Liver (tissue), 9 donors: ENCODE results near the gene EHMT1. TPM values are rescaled to one million over a fixed set of nuclear protein-coding genes. Genes with fewer than 3 reads are reported as not detected.

ENCODE experiments used
- DNase-seq: peaks from one replicate; pipeline ENCODE4 v3.0.0-alpha.2; 2017; ENCODE audit warnings: low spot score
- H3K27ac ChIP-seq, 2 donors: one replicate each; pipeline ENCODE4 v1.7.0; 2013; ENCODE audit warnings: inconsistent platforms in 2 of 2, low read length in 2 of 2, control low read depth in 1 of 2, low read depth in 1 of 2, mild to moderate bottlenecking in 1 of 2
- H3K27me3 ChIP-seq, 4 donors: one replicate each; pipeline versions ENCODE4 v1.6.1 to v1.7.0; 2013; ENCODE audit warnings: low read length in 3 of 4, inconsistent platforms in 1 of 4, mild to moderate bottlenecking in 1 of 4, moderate library complexity in 1 of 4; ENCODE audit not compliant: control insufficient read depth in 4 of 4, insufficient read depth in 4 of 4
- H3K36me3 ChIP-seq, 4 donors: one replicate each; pipeline versions ENCODE4 v1.6.1 to v1.7.0; 2013; ENCODE audit warnings: low read length in 3 of 4, mild to moderate bottlenecking in 3 of 4, low read depth in 1 of 4, moderate library complexity in 1 of 4; ENCODE audit not compliant: control insufficient read depth in 4 of 4, insufficient read depth in 3 of 4
- H3K4me1 ChIP-seq, 4 donors: one replicate each; pipeline versions ENCODE4 v1.6.1 to v1.7.0; 2013; ENCODE audit warnings: low read length in 3 of 4, mild to moderate bottlenecking in 3 of 4, moderate library complexity in 1 of 4; ENCODE audit not compliant: control insufficient read depth in 4 of 4, insufficient read depth in 4 of 4
- H3K4me3 ChIP-seq, 3 donors: one replicate each; pipeline versions ENCODE4 v1.6.1 to v1.7.0; 2013; ENCODE audit warnings: low read length in 3 of 3, control low read depth in 1 of 3, low read depth in 1 of 3, mild to moderate bottlenecking in 1 of 3
- H3K9ac ChIP-seq, 2 donors: one replicate each; pipeline ENCODE4 v1.7.0; 2013; ENCODE audit warnings: low read length in 2 of 2, mild to moderate bottlenecking in 2 of 2, moderate library complexity in 2 of 2, control low read depth in 1 of 2, low read depth in 1 of 2
- H3K9me3 ChIP-seq, 4 donors: one replicate each; pipeline versions ENCODE4 v1.6.1 to v1.7.0; 2013; ENCODE audit warnings: low read length in 3 of 4; ENCODE audit not compliant: control insufficient read depth in 4 of 4
- ATF3 ChIP-seq: IDR thresholded peaks from 2 replicates; pipeline ENCODE4 v1.6.1; 2016; ENCODE audit warnings: antibody characterized with exemption
- EGR1 ChIP-seq, 2 donors: IDR thresholded peaks; 2 replicates each; pipeline ENCODE4 v1.6.1; 2016 to 2018; ENCODE audit warnings: antibody characterized with exemption in 2 of 2, low read depth in 2 of 2
- FOXA1 ChIP-seq: IDR thresholded peaks from 2 replicates; pipeline ENCODE4 v1.6.1; 2016; ENCODE audit warnings: antibody characterized with exemption
- FOXA2 ChIP-seq: IDR thresholded peaks from 2 replicates; pipeline ENCODE4 v1.6.1; 2016; ENCODE audit warnings: antibody characterized with exemption
- GABPA ChIP-seq, 2 donors: IDR thresholded peaks in 1 of 2; conservative IDR thresholded peaks in 1 of 2; 2 replicates each; pipeline ENCODE4 v1.6.1; 2016; ENCODE audit warnings: antibody characterized with exemption in 2 of 2, mild to moderate bottlenecking in 1 of 2, moderate library complexity in 1 of 2
- HNF4A ChIP-seq, 2 donors: conservative IDR thresholded peaks; 2 replicates each; pipeline ENCODE4 v1.6.1; 2016; ENCODE audit warnings: antibody characterized with exemption in 2 of 2, mild to moderate bottlenecking in 2 of 2
- HNF4G ChIP-seq: IDR thresholded peaks from 2 replicates; pipeline ENCODE4 v1.6.1; 2016; ENCODE audit warnings: antibody characterized with exemption
- JUND ChIP-seq, 2 donors: IDR thresholded peaks; 2 replicates each; pipeline ENCODE4 v1.6.1; 2016; ENCODE audit warnings: antibody characterized with exemption in 2 of 2
- NR2F2 ChIP-seq: IDR thresholded peaks from 2 replicates; pipeline ENCODE4 v1.6.1; 2016; ENCODE audit warnings: antibody characterized with exemption
- RAD21 ChIP-seq, 2 donors: IDR thresholded peaks; 2 replicates each; pipeline ENCODE4 v1.6.1; 2016; ENCODE audit warnings: antibody characterized with exemption in 2 of 2, mild to moderate bottlenecking in 2 of 2
- RXRA ChIP-seq, 2 donors: IDR thresholded peaks; 2 replicates each; pipeline ENCODE4 v1.6.1; 2017 to 2018; ENCODE audit warnings: antibody characterized with exemption in 2 of 2, mild to moderate bottlenecking in 1 of 2
- SP1 ChIP-seq: IDR thresholded peaks from 2 replicates; pipeline ENCODE4 v1.6.1; 2018; ENCODE audit warnings: antibody characterized with exemption, mild to moderate bottlenecking
- TAF1 ChIP-seq: conservative IDR thresholded peaks from 2 replicates; pipeline ENCODE4 v1.6.1; 2016; ENCODE audit warnings: antibody characterized with exemption, mild to moderate bottlenecking
- YY1 ChIP-seq: IDR thresholded peaks from 2 replicates; pipeline ENCODE4 v1.6.1; 2016; ENCODE audit warnings: antibody characterized with exemption, mild to moderate bottlenecking
- ZBTB33 ChIP-seq: IDR thresholded peaks from 2 replicates; pipeline ENCODE4 v1.6.1; 2016; ENCODE audit warnings: antibody characterized with exemption
- WGBS: extraction: QIAGEN DNeasy Blood & Tissue Kit; methylation state at CpG from one replicate; pipeline ENCODE4 v1.1.7; 2013; 5-methylcytosine and 5-hydroxymethylcytosine counted together
- polyA plus RNA-seq, 2 donors: library from polyadenylated mRNA; stranded (reverse) in 1 of 2; unstranded in 1 of 2; fragments of 200-250 nt in 1 of 2; fragments of >200 nt in 1 of 2; fragmentation: Nextera tagmentation in 1 of 2; extraction: Ambion mirVana in 1 of 2; gene quantifications; one replicate each; pipeline versions ENCODE4 v1.2.1 to v1.2.3, GENCODE V29; 2013 to 2015
- total RNA-seq, 2 donors: library from RNA; depleted of rRNA; stranded (reverse); fragments of >200 nt; gene quantifications; one replicate each; pipeline ENCODE4 v1.2.3, GENCODE V29; 2014
- TF ChIP-seq, protein P1 (sequence below): IDR thresholded peaks from 2 replicates; pipeline ENCODE4 v1.6.1; 2016; ENCODE audit warnings: antibody characterized with exemption, mild to moderate bottlenecking
- TF ChIP-seq, protein P2 (sequence below): fragments of 150-350 bp; IDR thresholded peaks from 2 replicates; pipeline ENCODE4 v1.5.1; 2017; ENCODE audit warnings: improper control_type of control experiment, low read depth, low read length; ENCODE audit not compliant: missing input control
- TF ChIP-seq, protein P3 (sequence below): IDR thresholded peaks from 2 replicates; pipeline ENCODE4 v1.6.1; 2016; ENCODE audit warnings: antibody characterized with exemption
- donor health status: healthy.
- donor health status: healthy.
- donor health status: healthy.
- donor health status: healthy.
- donor health status: healthy.

EHMT1 gene
- total and polyA plus RNA-seq, 4 donors = 16.1 to 48.2 (median 27.3) TPM

DNA sequence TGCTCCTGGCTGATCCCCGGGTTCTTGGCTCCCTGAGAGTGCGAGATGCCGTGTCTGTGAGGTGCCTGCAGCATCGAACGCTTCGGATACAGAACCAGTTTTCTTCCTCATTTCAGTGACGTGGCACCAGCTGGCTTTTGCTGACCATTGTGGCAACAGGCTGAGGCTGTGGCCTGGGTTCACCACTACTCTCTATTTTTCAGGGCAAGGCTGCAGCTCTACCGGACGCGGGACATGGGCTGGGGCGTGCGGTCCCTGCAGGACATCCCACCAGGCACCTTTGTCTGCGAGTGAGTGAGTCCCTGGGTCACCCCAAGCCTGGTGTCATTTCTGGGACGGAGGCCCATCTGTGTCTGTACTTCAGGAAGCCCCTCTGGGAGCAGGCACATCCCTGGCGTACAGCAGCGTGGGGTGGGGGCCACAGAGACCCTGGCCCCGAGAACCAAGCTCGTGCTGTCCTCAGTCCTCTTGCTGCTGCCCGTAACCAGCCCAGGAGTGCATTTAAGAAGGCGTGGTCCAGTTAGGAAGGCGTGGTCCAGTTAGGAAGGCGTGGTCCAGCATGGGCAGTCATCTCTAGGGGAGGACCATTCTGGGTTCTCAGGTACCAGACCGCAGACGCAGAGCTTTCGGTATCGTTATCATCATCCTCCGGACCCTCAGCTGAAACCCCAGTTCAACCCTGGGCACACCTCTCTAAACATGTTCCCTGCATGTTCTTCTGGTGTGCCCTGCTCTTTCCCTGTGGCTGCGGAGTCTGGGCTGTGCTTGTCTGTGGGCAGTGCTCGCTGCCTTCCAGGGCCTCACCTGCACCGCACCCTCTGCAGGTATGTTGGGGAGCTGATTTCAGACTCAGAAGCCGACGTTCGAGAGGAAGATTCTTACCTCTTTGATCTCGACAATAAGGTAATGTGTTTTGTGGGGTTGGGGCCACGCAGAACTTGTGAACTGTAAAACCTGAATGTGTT, 198.7 kb downstream of the EHMT1 start:
- Histone ChIP-seq H3K4me1 (no peaks in the 10 kb centered on the region), H3K9me3 (peaks cover 0 to 2% (median 0%) of the 10 kb centered on the region in 4 donors), H3K36me3 (peaks cover 24 to 74% (median 42%) of the 10 kb centered on the region in 4 donors), H3K27ac (no peak overlapping the region), H3K4me3 (no peak overlapping the region), H3K27me3 (no peaks in the 10 kb centered on the region), H3K9ac (no peak overlapping the region)
- WGBS = 98% methylated on average over 35 of the region's 35 CpGs
- DNase-seq = no peak
- no peak for TF ChIP-seq RXRA (IDR thresholded peaks at IDR 0.05)
- no peak for TF ChIP-seq FOXA1
- TF ChIP-seq, protein P1, sequence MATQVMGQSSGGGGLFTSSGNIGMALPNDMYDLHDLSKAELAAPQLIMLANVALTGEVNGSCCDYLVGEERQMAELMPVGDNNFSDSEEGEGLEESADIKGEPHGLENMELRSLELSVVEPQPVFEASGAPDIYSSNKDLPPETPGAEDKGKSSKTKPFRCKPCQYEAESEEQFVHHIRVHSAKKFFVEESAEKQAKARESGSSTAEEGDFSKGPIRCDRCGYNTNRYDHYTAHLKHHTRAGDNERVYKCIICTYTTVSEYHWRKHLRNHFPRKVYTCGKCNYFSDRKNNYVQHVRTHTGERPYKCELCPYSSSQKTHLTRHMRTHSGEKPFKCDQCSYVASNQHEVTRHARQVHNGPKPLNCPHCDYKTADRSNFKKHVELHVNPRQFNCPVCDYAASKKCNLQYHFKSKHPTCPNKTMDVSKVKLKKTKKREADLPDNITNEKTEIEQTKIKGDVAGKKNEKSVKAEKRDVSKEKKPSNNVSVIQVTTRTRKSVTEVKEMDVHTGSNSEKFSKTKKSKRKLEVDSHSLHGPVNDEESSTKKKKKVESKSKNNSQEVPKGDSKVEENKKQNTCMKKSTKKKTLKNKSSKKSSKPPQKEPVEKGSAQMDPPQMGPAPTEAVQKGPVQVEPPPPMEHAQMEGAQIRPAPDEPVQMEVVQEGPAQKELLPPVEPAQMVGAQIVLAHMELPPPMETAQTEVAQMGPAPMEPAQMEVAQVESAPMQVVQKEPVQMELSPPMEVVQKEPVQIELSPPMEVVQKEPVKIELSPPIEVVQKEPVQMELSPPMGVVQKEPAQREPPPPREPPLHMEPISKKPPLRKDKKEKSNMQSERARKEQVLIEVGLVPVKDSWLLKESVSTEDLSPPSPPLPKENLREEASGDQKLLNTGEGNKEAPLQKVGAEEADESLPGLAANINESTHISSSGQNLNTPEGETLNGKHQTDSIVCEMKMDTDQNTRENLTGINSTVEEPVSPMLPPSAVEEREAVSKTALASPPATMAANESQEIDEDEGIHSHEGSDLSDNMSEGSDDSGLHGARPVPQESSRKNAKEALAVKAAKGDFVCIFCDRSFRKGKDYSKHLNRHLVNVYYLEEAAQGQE = no peak
- no peak for TF ChIP-seq RAD21 (IDR thresholded peaks at IDR 0.05)
- no peak for TF ChIP-seq JUND (IDR thresholded peaks at IDR 0.05)
- TF ChIP-seq ATF3 = no peak
- TF ChIP-seq YY1 = no peak
- no peak for TF ChIP-seq FOXA2
- no peak for TF ChIP-seq EGR1 (IDR thresholded peaks at IDR 0.05; ENCODE audit: low read depth in 2 of 2)
- no peak for TF ChIP-seq HNF4G
- TF ChIP-seq GABPA (IDR thresholded peaks at IDR 0.05 in 1 of 2, conservative IDR thresholded peaks at IDR 0.05 in 1 of 2) = no peak
- TF ChIP-seq, protein P2, sequence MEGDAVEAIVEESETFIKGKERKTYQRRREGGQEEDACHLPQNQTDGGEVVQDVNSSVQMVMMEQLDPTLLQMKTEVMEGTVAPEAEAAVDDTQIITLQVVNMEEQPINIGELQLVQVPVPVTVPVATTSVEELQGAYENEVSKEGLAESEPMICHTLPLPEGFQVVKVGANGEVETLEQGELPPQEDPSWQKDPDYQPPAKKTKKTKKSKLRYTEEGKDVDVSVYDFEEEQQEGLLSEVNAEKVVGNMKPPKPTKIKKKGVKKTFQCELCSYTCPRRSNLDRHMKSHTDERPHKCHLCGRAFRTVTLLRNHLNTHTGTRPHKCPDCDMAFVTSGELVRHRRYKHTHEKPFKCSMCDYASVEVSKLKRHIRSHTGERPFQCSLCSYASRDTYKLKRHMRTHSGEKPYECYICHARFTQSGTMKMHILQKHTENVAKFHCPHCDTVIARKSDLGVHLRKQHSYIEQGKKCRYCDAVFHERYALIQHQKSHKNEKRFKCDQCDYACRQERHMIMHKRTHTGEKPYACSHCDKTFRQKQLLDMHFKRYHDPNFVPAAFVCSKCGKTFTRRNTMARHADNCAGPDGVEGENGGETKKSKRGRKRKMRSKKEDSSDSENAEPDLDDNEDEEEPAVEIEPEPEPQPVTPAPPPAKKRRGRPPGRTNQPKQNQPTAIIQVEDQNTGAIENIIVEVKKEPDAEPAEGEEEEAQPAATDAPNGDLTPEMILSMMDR = no peak
- TF ChIP-seq SP1 = no peak
- TF ChIP-seq, protein P3, sequence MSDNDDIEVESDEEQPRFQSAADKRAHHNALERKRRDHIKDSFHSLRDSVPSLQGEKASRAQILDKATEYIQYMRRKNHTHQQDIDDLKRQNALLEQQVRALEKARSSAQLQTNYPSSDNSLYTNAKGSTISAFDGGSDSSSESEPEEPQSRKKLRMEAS = no peak
- no peak for TF ChIP-seq NR2F2
- TF ChIP-seq HNF4A (conservative IDR thresholded peaks at IDR 0.05) = no peak
- TF ChIP-seq ZBTB33 = no peak
- TF ChIP-seq TAF1 = no peak
